Measurements from ENCODE around the gene NCOA7.
A peak's percentile ranks its signal among the peaks of the same experiment; 100 is the strongest.
"Not testable (repeated sequence)": the region's sequence is repeated elsewhere in the genome, so short reads cannot be mapped to it uniquely, and the experiment has no call there.

NCOA7 gene

GRCh38 chr6:125754566-125754965, 36.2 kb upstream of the NCOA7 start:
- DNase-seq, result no peak

- DNase-seq, result no peak
Observed at GRCh38 chr6:125759184-125759902, 31.4 kb upstream of the NCOA7 start.

GRCh38 chr6:125759959-125760457, 30.8 kb upstream of the NCOA7 start:
- no peak for DNase-seq

GRCh38 chr6:125764121-125764671, 26.6 kb upstream of the NCOA7 start:
- no peak for DNase-seq

GRCh38 chr6:125765944-125766343, 24.8 kb upstream of the NCOA7 start:
- DNase-seq, result no peak

- no peak for DNase-seq
Observed at GRCh38 chr6:125766641-125767040, 24.1 kb upstream of the NCOA7 start.

- DNase-seq, result no peak
Observed at GRCh38 chr6:125769147-125769783, 21.5 kb upstream of the NCOA7 start.

GRCh38 chr6:125773387-125774341, 17.1 kb upstream of the NCOA7 start:
- no peak for DNase-seq

- not testable (repeated sequence) for DNase-seq
Observed at GRCh38 chr6:125776107-125776826, 14.5 kb upstream of the NCOA7 start.

GRCh38 chr6:125779924-125780539, 10.7 kb upstream of the NCOA7 start:
- peak; percentile 5 to 93 (median 78) for DNase-seq

- peak in 12 of 14 donors; percentile 31 to 87 (median 60) for DNase-seq
Observed at GRCh38 chr6:125780540-125781313, 10.0 kb upstream of the NCOA7 start.

- peak in 1 of 14 donors; percentile 63 for DNase-seq
Observed at GRCh38 chr6:125781314-125781868, 9.4 kb upstream of the NCOA7 start.

- DNase-seq, result no peak
Observed at GRCh38 chr6:125784365-125784764, 6.4 kb upstream of the NCOA7 start.

GRCh38 chr6:125787791-125788190, 3.0 kb upstream of the NCOA7 start:
- DNase-seq, result no peak

- DNase-seq, result no peak
Observed at GRCh38 chr6:125789167-125789566, 1.6 kb upstream of the NCOA7 start.

GRCh38 chr6:125789576-125790357, 993 bp upstream of the NCOA7 start:
- DNase-seq, result peak in 13 of 14 donors; percentile 17 to 92 (median 78)

GRCh38 chr6:125791151-125791819, 525 bp downstream of the NCOA7 start:
- DNase-seq, result peak in 11 of 14 donors; percentile 28 to 82 (median 53)

- DNase-seq, result no peak
Observed at GRCh38 chr6:125791820-125792165, 1.0 kb downstream of the NCOA7 start.

- no peak for DNase-seq
Observed at GRCh38 chr6:125792172-125792571, 1.4 kb downstream of the NCOA7 start.
